Measurements from ENCODE around the gene FMR1NB.

Gene FMR1NB

GRCh38 chrX:148070504-148070877 is 89.4 kb downstream of the FMR1NB start:
- DNase-seq (ENCODE audit: low spot score) = no peak

Measured in iPS-NIHi11 (cell line).